A204.1 (cell line): ENCODE results near the gene LLCFC1.

Experiments
- FAIRE-seq: peaks from 2 replicates; lab custom pipeline; 2012; peaks lifted over from hg19 to GRCh38; lab: Jason Lieb, UNC

LLCFC1 gene

DNA sequence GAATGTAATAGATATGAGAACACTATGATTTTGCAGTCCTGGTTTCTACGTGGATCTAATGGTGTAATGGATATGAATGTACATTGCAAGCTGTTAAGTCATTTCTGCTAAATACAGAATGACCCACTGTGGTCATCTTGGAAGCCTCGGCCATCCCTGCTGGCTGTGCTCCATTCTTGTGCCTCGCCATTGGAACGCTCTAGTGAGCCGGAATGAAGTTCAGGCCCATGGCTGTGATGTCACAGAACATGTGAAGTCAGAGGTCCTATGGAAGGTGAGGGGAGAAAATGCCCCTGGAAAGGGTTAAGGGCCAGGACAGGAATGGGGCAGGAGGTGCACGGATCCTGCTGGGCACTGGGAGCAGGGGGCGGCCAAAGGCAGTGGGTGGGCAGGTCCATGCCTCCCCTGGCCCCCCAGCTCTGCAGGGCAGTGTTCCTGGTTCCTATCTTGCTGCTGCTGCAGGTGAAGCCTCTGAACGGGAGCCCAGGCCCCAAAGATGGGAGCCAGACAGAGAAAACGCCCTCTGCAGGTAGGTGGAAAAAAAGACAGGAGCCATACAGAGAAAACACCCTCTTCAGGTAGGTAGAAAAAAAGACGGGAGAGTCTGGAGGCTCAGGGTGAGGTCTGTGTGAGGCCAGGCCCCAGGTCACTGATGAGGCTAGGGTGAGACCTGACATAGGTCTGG, at the start of gene LLCFC1:
LLCFC1 (plus strand) TSS at position 259 of the 685 bp plus-strand sequence; CDS start at position 397, 138 bp downstream.
- FAIRE-seq = no peak

DNA sequence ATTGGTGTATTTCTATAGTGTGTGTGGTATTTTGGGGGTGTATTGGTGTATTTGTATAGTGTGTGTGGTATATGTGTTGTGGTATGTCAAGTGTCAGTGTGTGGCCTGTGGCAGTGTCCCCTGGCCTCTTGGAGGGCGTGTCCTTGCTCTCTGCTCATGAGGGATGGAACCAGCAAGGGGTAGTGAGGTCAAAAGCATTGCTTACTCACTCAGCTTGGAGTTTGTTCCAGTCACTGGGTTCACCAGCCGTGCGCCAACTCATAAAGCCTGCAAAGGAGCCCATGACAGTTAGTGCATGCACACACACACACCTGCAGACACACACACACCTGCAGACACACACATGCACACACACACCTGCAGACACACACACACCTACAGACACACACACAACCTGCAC, 49.5 kb upstream of the LLCFC1 start:
- no peak for FAIRE-seq

DNA sequence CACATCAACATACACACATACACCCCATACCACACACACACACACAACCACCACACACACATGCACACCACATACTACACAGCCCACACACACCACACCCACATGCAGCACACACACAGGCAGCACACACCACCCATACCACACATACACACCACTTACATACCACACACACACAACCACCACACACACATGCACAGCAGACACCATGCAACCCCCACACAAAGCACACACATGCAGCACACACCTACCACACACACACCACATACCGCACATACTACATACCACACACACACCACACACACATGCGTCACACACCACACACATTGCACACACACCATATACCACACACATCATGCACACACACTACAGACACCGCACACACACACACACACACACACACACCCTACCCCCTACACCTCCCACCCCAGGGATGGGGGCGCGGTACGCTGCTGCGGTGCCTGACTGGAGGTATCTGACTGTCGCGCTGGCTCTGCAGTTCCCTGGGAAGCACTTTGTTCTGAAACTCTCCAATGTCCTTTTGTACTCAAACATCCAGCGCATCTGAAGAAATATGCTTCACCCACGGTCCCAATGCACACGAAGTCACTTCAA, 48.3 kb upstream of the LLCFC1 start:
- no peak for FAIRE-seq

DNA sequence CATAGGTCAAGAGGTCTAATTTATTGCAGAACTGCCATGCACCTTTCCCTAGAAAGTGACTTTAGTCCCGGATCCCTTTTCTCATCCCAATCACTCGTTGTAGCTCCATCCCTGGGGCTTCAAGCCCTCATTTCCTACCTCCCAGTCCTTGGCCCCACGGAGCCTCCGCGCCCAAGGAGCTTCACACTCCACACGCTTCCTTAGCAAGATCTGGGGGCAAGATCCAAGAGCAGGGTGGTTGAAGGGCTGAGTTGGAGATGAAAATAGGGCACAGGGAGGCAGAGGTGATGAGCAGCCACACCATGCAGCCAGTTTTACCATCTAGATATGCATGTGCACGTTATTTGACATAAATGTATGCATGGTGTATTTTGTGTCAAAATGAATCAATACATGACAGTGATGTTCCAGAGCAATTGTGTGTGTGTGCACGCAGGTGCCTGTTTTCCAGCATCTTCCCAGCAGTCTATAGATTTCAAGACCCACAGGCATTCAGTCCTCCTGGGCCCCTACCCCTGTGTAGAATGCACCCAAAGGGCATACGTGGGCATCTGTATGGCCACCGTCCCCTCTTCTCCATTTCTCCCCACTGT, 47.7 kb upstream of the LLCFC1 start:
- FAIRE-seq = no peak

DNA sequence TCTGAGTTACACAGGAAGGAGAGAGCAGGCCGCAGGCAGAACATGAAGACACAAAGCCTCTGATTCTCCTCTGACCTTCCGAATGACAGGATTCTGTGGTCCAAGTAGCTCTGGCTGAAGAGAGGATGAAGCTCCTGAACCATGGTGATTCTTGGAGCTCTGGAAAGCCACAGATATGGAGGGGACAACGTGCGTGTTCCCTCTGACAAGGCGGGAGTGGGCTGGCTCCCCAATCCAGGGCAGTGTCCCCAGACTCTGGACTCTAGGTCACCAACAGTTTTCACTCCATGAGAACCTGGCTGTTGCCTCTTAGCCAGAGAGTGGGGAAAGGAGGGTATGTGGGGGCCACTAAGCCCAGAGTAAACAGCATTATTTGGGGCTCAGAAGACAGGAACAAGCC, 46.3 kb upstream of the LLCFC1 start:
- FAIRE-seq = no peak

DNA sequence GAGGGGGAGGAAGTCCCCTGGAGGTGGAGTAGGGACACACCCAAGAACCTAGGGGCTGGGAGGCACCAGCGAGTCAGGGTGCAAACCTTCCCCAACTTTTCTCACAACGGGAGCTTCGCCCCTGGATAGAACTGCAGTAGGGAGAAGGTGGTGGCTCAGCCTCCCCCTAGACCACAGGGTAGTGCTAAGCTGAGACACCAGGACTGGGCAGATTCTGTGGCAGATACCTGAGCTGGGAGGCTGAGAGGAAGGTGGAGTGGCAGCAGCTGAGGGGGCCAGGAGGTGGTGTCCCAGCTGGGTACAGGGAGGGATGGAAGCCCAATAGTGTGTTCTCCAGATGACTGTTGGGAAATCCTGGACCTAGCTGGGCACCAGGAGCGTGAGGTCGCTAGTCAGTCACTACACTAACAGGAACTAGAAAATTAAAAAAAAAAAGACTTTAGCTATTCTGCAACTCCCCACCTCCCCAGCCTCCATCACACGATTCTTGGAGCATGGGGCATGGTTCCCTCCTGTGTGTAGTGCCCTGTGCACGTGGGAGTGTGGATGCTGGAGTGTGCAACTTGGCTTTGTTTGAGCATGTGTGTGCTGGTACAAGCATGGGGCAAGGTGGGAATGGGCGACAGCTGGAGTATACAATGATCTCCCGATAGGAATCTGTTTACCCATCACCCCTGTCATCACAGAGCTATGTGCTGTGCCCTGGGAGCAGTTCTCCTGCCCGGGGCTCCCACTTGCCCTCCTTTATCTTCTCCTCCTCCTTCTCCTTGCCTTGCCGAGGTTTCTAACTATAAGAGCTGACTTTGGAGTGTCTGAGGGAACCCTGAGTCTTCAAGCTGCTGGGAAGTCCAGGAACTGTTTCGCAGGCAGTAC, 44.9 kb upstream of the LLCFC1 start:
- FAIRE-seq = no peak

DNA sequence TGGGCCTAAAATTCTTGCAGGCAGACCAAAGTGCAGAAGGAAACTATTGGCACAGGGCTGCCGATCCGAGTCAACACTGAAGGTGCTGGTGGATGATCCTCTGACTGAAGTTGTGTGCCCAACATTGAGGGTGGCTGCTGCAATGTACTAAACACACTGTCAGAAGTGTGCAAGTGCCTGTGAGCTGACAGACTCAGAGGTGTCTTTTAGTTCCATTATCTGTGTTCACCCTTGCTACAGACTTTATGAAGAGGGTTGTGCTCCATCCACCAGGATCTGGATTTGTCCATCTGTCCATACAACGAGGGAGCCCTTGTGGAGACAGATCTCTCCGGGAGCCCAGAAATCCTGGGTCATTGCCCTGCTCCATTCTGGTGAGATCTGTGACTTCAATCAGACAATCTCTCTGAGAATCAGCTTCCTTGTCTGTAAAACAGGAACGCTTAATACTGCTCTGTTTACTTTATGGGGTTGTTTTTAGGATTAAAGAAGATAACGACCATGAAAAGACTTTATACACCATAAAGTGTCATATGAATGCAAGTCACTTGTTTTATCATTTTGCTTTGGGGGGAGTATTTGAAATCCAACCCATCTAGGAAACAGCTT, 44.2 kb upstream of the LLCFC1 start:
- no peak for FAIRE-seq

DNA sequence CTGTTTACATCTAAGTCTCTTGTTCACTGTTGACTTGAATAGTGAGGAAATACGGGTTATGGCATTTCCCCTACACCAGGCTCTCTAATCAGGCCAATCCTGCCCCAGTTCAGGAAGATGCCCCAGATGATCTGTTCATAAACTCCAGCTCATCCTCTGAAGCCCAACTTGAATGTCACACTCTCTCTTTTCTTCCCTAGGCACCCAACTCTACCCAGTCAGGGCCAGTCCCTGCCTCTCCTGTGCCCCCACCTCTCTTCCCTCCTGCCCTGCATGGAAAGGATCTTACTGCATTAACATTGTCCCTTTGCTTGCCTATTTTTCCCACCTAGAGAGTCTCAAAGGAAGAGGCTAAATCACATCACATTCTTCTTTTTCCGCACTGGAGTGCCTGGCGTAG, 43.1 kb upstream of the LLCFC1 start:
- FAIRE-seq = no peak

DNA sequence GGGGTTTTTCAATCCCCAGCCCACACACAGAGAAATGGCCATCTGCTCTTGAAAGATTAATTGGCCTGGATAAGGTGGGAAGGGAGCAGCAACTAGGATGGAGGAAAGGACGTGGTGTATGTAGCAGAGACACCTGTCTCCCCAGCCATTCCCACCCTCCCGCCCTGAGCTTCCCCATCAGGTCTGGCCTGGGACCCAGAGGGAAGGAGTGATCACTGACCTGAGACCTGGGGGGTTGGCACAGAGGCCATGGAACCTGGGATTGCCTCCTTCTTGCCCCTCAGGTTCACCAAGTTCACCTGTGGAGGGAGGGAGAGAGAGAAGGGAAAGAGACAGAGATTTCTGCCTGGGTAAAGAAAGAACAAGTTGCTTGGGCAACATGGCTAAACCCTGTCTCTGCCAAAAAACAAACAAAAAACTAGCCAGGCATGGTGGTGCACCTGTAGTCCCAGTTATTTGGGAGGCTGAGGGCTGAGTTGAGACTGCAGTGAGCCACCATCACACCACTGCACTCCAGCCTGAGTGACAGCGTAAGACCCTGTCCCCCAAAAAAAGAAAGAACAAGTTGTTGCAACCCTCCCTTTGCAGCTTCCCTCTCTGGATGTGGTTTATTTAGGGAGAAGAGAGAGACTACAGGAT, 42.4 kb upstream of the LLCFC1 start:
- no peak for FAIRE-seq

DNA sequence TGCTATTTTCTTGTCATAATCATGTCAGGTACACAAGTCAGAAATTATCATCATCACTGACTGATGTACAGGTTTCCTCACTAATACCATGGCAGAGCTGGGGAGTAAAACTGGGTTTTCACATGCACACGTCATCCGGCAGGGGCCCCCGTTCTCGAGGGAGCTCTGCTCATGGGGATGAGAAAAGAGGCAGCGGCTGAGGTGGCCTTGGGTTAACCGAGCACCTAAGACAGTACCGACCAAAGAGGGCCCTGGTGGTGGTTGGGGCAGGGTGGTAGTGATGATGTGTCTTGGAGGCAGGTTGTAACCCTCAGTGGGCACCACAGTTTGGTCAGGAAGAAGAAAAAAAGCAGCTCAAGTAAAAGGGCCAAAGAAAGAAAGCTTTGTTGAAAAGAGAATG, 41.6 kb upstream of the LLCFC1 start:
- no peak for FAIRE-seq

DNA sequence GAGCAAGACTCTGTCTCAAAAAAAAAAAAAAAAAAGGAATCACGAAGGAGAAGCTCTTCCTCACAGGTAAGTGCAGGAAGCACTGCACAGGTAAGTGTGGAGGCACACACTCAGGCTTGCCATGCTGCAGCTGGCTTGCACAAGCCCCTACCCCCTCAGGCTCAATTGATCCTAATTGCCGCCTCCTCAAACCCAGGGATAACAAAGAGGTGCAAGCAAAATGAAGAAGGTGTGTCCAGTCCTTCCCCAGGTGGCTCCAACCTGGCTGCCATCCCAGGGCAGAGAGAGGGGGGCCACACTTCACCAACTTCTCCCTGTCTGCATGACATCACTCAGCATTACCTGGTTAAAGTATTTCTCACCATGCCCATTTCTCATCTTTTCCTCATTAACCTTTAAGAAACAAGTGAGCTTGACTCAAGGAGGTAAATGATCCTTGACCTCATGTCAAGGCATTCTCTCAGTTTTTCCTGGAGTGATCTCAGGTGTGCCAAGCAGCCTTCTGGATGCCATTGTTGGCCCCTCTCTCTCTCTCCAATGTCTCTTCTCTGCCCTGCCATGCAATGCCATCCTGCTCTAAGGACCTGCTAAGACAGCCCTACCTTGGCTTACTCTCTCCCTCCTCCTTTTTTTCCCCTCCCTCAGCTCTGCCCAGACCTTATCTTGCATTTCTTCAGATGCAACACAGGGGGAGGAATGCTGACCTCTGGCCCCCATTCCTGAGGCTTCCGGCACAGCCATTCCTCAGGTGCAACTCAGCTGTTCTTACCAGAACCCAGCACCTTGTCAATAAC, 40.7 kb upstream of the LLCFC1 start:
- no peak for FAIRE-seq

DNA sequence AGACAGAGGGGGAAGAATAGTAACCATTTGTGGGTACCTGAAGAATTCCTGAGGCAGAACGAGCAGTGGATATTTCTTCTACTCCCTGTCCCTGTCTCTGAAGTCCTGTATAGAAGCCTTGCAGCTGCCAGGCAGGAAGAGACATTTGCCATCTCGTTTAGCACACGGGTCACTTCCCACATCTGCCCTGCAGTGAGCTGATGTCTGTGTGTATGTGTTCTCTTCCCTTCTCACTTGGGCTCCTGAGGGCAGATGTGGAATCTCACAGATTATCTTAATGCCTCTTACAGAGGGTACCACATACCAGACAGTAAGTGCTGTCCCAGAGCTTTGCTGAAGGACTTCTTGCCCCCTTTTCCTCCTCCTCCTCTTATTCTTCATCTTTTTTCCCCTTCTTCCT, 39.6 kb upstream of the LLCFC1 start:
- FAIRE-seq = no peak

DNA sequence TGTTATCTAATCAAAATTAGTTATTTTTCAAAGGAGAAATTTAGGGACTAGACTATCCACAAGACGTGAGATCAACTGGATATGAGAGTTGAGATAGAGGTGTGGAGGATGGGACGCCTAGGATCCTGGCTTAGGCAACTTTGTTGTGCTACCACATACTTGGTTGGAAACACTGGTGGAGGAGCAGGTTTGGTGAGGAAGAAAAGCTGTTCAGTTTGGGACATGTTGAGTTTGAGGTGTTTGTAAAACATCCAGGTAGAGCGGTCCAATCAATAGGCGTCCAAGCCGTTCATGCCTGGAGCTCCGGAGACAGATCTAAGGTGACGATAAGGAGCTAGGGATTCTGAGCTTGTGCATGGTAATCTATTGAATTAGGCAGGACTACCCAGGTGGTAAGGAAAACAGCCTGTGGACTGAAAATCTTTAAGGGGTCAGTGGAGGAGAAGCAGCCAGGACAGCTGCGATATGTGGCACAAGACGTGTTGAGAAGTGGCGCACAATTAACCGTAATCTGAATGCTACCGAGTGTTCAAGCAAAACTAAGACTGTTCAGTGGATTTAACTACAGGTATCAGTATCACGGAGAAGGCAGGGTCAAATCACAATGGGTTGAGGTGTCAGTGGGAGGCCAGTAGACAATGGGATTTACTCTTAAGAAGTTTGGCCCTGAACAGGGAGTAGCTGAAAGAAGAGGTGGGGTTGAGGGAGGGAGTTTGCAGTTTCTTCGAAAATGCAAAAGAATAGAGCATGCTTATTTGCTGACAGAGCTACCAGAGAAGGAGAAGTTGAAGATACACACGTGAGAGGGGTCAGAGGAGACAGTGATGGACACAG, 37.6 kb upstream of the LLCFC1 start:
- FAIRE-seq = no peak

DNA sequence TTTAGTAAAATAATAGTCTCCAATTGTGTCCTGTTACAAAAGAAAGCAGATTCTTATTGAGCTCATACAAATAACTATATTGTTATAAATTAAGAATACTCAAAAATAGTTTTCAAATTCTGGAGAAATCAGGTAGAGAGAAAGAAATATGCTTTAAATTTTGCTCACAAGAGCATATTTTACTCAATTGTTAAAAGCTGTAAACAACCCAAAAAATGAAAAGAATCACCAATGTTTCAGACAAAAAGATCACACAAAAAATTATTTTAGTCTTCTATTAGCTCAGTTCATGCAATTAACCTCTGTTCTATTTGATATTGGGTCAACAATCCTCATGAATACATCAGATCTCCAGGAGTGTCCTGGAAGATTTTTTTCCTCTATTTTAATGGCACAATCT, 35.2 kb upstream of the LLCFC1 start:
- no peak for FAIRE-seq

DNA sequence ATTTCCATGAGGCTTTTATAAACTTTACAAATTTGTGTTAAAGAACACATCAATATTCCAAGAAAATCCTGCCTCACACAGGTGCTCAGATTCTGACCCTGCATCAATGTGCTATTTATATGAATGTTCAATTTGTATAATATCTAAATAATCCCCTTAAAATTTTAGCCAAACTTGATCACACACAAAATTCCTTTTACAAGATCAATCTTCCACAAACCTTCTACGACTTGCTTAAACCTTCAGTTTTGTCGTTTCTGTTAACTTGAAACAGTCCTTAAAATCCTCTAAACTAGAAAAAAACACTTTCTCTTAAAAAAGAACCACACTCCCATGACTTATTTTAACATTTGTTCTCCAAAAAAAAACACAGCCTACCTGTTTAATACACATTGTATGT, 33.5 kb upstream of the LLCFC1 start:
- no peak for FAIRE-seq

DNA sequence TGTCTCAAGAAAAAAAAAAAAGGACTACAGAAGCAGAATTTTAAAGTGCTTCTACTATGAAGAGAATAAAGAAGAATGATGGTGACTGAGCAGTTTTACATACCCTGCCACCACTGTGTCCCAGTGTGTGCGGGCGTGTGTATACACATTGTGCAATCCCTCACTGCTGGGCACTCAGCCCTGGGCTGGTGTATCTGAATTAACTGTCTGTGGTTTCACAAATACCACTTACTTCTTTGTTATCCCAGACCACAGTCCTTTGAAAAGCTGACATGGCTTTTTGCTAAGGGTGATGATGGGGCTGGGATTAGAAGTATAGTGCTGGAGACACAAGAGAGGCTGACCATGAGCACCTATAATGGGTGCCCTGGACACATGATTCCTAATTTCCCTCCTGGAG, 32.6 kb upstream of the LLCFC1 start:
- FAIRE-seq = no peak

DNA sequence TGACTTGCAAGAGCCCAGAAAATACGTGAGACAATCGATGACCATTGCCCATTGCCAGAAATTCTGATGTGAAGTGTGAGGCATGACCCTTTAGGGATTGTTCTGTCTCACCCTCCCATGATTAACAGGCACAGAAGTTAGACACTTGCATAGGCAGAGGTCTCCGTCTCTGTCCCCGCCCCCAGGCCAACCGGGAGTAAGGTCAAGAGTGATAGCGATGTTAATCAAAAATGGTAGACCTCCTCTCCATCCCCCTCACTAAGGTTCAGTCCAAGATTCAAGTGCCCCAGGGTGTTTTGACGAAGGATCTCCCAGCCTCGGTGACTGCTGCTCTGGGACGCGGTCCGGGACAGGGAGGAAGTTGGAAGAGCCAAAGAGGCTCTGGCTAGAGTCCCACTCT, 31.0 kb upstream of the LLCFC1 start:
- no peak for FAIRE-seq

DNA sequence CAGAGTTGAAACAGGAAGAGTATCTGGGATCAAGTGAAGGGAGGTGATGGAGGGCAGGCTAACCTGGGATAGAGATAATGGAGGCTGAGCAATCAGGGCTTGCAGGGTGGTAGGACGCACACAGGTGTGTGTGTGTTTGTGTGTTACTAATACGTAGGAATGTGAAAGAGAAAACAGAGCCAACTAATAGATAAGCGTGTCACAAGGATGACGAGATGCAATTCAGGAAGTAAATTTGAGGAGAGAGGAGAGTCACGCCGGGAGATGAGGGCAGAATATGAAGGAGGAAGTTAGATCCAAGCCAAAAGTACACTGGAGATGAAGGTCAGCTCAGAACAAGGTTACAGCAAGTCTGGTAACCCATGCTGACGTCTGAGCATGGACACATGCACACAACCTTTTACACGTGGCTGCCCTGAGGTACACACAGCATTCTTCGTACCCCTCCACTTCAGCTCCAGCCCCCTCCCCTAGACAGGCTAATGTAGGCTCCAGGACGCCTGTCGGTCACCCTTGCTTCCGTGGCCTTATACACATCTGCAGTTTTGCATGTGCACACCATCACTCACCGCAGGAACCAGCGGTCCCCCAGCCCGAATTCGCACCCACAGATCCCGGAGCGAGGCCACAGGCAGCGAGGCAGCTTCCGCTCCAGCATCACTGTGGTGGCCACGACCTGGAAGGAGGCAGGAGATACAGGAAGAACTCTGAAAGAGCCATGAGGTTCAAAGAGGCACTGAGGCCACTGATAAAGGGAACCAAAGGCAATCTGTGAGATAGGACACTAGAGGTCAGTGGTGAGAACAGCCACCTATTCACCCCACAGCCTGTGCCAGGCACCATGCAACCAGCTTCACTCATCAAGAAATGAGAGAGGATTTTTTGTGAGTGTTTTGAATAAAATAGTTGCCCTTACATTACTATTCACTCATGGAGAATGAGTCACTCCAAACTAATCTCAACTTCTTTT, 30.1 kb upstream of the LLCFC1 start:
- FAIRE-seq = no peak

DNA sequence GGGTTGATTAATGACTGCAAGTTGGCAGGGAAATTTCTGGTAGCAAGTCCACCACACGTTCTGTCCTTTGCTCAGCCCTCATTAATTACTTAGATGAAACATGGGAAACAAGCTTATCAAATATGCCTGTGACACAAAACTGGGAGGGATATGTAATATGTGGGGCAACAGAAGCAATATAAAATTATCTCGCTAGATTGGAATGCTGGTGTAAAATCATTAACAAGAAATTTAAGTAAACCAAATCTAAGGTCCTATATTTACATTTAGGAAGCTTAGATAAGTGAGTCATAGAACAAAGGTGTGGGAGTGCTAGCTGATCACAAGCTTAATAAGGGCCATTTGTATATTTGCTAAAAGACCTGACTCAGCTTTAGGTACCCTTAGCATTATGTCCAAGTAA, 29.3 kb upstream of the LLCFC1 start:
- FAIRE-seq = no peak
